Measurements from ENCODE around the gene FSTL3.

DNA sequence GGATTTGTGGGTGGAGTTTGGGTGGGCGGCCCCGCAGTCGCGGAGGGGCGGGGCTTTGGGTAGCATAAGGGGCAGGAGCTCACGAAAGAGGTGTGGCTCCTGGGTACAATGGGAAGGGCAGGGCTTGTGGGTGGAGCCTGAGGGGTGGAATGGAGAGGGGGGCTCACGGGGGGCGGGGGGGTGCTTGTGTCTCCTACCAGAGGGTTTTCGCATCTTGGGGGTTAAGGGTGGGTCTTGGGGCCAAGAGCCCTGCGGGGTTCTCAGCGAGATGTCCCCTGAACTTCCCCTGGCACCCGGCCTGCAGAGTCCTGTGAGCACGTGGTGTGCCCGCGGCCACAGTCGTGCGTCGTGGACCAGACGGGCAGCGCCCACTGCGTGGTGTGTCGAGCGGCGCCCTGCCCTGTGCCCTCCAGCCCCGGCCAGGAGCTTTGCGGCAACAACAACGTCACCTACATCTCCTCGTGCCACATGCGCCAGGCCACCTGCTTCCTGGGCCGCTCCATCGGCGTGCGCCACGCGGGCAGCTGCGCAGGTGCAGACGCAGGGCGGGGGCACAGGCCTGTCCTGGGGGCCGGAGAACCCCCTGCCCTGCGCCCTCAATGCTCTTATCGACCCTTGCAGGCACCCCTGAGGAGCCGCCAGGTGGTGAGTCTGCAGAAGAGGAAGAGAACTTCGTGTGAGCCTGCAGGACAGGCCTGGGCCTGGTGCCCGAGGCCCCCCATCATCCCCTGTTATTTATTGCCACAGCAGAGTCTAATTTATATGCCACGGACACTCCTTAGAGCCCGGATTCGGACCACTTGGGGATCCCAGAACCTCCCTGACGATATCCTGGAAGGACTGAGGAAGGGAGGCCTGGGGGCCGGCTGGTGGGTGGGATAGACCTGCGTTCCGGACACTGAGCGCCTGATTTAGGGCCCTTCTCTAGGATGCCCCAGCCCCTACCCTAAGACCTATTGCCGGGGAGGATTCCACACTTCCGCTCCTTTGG, 5.1 kb downstream of the FSTL3 start:
- TF ChIP-seq, protein P1, sequence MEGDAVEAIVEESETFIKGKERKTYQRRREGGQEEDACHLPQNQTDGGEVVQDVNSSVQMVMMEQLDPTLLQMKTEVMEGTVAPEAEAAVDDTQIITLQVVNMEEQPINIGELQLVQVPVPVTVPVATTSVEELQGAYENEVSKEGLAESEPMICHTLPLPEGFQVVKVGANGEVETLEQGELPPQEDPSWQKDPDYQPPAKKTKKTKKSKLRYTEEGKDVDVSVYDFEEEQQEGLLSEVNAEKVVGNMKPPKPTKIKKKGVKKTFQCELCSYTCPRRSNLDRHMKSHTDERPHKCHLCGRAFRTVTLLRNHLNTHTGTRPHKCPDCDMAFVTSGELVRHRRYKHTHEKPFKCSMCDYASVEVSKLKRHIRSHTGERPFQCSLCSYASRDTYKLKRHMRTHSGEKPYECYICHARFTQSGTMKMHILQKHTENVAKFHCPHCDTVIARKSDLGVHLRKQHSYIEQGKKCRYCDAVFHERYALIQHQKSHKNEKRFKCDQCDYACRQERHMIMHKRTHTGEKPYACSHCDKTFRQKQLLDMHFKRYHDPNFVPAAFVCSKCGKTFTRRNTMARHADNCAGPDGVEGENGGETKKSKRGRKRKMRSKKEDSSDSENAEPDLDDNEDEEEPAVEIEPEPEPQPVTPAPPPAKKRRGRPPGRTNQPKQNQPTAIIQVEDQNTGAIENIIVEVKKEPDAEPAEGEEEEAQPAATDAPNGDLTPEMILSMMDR (IDR thresholded peaks at IDR 0.05), result no peak
- no peak for TF ChIP-seq POLR2A (IDR thresholded peaks at IDR 0.05)

All from testis (tissue), 2 donors.